H1 (cell line): ENCODE results near the gene ZNF282.

Source experiments
- CBX5 ChIP-seq: fragments of 300-800, 300-1000 bp; sonication (generic); IDR thresholded peaks from 2 replicates; pipeline ENCODE4 v1.7.1; 2016; ENCODE audit warnings: antibody characterized with exemption, low read length, low read depth
- EP300 ChIP-seq, 2 experiments: IDR thresholded peaks; 1 replicate in 1 of 2; 2 replicates in 1 of 2; pipeline ENCODE4 v1.6.1; 2011 to 2012; ENCODE audit warnings: low read depth in 2 of 2, low read length in 2 of 2, mild to moderate bottlenecking in 2 of 2, borderline replicate concordance in 1 of 2, inconsistent platforms in 1 of 2, moderate library complexity in 1 of 2
- JUN ChIP-seq: IDR thresholded peaks from 2 replicates; pipeline ENCODE4 v1.6.1; 2011; ENCODE audit warnings: low read depth, mild to moderate bottlenecking, improper control_type of control experiment, low read length
- JUND ChIP-seq: IDR thresholded peaks from 2 replicates; pipeline ENCODE4 v1.6.1; 2011; ENCODE audit warnings: mild to moderate bottlenecking, improper control_type of control experiment, low read length
- POLR2A ChIP-seq, 2 experiments: IDR thresholded peaks; 1 replicate in 1 of 2; 2 replicates in 1 of 2; pipeline ENCODE4 v1.6.1; 2011; ENCODE audit warnings: low read depth in 2 of 2, low read length in 2 of 2, mild to moderate bottlenecking in 2 of 2; ENCODE audit errors: control extremely low read depth in 1 of 2
- POLR2AphosphoS5 ChIP-seq: IDR thresholded peaks from 2 replicates; pipeline ENCODE4 v1.6.1; 2011; ENCODE audit warnings: low read depth, low read length
- RFX5 ChIP-seq: IDR thresholded peaks from 2 replicates; pipeline ENCODE4 v1.6.1; 2011; ENCODE audit warnings: low read depth, low read length, improper control_type of control experiment, borderline replicate concordance
- RNF2 ChIP-seq: fragments of 200-900, 300-1000 bp; sonication (generic); IDR thresholded peaks from 2 replicates; pipeline ENCODE4 v1.7.1; 2016; ENCODE audit warnings: borderline replicate concordance, low read depth, mild to moderate bottlenecking, antibody characterized with exemption, low read length; ENCODE audit not compliant: poor library complexity, severe bottlenecking; ENCODE audit errors: missing control alignments
- RXRA ChIP-seq: IDR thresholded peaks from 2 replicates; pipeline ENCODE4 v1.6.1; 2011; ENCODE audit warnings: low read depth, mild to moderate bottlenecking, low read length, moderate library complexity; ENCODE audit not compliant: insufficient read depth
- SP1 ChIP-seq: IDR thresholded peaks from 2 replicates; pipeline ENCODE4 v1.6.1; 2011; ENCODE audit warnings: low read depth, low read length
- TAF1 ChIP-seq: IDR thresholded peaks from 2 replicates; pipeline ENCODE4 v1.6.1; 2011; ENCODE audit warnings: mild to moderate bottlenecking, low read depth, low read length
- TF ChIP-seq, protein P1 (sequence below): IDR thresholded peaks from 2 replicates; pipeline ENCODE4 v1.6.1; 2012; ENCODE audit warnings: inconsistent platforms
- TF ChIP-seq, protein P2 (sequence below), 3 experiments: IDR thresholded peaks; 1 replicate in 2 of 3; 2 replicates in 1 of 3; pipeline versions ENCODE4 v1.5.1 to v1.6.1; 2011; ENCODE audit warnings: low read length in 3 of 3, mild to moderate bottlenecking in 3 of 3, inconsistent platforms in 2 of 3, low read depth in 1 of 3, moderate library complexity in 1 of 3; ENCODE audit not compliant: insufficient read depth in 1 of 3; ENCODE audit errors: control extremely low read depth in 1 of 3

DNA sequence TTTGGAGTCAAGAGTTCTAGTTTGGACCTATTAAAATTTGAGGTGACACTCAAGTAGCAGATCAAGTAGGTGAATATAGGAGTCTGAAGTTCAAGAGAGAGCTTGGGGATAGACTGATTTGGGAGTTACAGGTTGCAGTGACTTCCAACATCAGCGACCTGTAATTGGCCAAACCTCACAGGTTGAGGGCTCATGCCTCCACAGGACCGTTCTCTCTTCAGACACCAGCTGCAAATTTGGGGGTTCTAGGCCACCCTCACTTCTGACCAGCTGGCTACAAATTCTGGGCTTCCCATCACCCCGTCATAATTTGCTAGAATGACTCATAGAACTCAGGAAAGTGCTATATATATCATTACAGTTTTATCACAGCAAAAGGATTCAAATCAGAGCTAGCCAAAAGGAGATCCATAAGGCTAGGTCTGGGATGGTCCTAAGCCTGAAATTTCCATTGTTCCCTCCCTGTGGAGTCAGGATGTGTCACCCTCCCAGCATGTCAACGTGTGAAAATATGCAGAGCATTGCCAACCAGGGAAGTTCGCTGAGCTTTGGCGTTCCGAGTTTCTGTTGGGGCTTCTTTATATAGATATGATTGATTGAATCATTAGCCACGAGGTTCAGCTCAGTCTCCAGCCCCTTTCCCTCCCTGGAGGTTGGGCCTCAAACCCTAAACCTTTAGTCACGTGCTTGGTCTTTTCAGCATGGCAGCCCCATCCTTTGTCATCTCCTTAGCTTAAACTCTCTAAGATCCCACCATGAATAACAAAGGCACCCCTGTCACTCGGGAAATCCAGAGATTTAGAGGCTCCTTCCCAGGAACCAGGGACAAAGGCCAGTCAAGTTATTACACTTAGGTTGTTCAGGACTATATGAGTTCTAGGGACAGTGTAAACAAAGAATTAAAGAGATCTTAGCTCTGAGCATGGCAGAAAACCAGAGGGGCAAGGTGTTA lies 23.4 kb downstream of the ZNF282 start:
- TF ChIP-seq POLR2AphosphoS5 (no peak), JUN (no peak), POLR2A (IDR thresholded peaks at IDR 0.05; ENCODE audit: control extremely low read depth in 1 of 2, low read depth in 2 of 2, low read length in 2 of 2) (no peak), RFX5 (no peak), CBX5 (no peak), EP300 (IDR thresholded peaks at IDR 0.05; ENCODE audit: borderline replicate concordance in 1 of 2, low read depth in 2 of 2, low read length in 2 of 2) (no peak), TAF1 (no peak), SP1 (no peak), JUND (no peak), RXRA (no peak), RNF2 (no peak)
- TF ChIP-seq, protein P1, sequence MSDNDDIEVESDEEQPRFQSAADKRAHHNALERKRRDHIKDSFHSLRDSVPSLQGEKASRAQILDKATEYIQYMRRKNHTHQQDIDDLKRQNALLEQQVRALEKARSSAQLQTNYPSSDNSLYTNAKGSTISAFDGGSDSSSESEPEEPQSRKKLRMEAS, result no peak
- TF ChIP-seq, protein P2, sequence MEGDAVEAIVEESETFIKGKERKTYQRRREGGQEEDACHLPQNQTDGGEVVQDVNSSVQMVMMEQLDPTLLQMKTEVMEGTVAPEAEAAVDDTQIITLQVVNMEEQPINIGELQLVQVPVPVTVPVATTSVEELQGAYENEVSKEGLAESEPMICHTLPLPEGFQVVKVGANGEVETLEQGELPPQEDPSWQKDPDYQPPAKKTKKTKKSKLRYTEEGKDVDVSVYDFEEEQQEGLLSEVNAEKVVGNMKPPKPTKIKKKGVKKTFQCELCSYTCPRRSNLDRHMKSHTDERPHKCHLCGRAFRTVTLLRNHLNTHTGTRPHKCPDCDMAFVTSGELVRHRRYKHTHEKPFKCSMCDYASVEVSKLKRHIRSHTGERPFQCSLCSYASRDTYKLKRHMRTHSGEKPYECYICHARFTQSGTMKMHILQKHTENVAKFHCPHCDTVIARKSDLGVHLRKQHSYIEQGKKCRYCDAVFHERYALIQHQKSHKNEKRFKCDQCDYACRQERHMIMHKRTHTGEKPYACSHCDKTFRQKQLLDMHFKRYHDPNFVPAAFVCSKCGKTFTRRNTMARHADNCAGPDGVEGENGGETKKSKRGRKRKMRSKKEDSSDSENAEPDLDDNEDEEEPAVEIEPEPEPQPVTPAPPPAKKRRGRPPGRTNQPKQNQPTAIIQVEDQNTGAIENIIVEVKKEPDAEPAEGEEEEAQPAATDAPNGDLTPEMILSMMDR (IDR thresholded peaks at IDR 0.05; ENCODE audit: control extremely low read depth in 1 of 3, insufficient read depth in 1 of 3, low read depth in 1 of 3, low read length in 3 of 3), result no peak
